HepG2 (cell line): ENCODE results near the gene THSD8. TPM values are rescaled to one million over a fixed set of nuclear protein-coding genes. Genes with fewer than 3 reads are reported as not detected.
A peak's percentile ranks its signal among the peaks of the same experiment; 100 is the strongest.

ENCODE experiments used
- DR1 ChIP-seq: sonication (generic); formaldehyde crosslinking; IDR thresholded peaks from 2 replicates; pipeline ENCODE4 v1.8.0; 2021; ENCODE audit warnings: mild to moderate bottlenecking, missing genetic modification reagents, inconsistent platforms
- EHMT2 ChIP-seq: fragments of 200-600 bp; sonication (generic); IDR thresholded peaks from 2 replicates; pipeline ENCODE4 v1.7.0; 2017; ENCODE audit warnings: antibody characterized with exemption, low read depth, low read length, borderline replicate concordance
- FOXP1 ChIP-seq, 2 experiments: fragments of 450-650 bp in 1 of 2; IDR thresholded peaks; 2 replicates each; pipeline ENCODE4 v1.6.1; 2017 to 2018; ENCODE audit warnings: antibody characterized with exemption in 1 of 2
- HIC2 ChIP-seq: sonication (generic); formaldehyde crosslinking; IDR thresholded peaks from 2 replicates; pipeline ENCODE4 v1.9.0; 2022; ENCODE audit warnings: low read depth, missing genetic modification reagents
- MLLT10 ChIP-seq: sonication (generic); formaldehyde crosslinking; IDR thresholded peaks from 2 replicates; pipeline ENCODE4 v1.4.0; 2020; ENCODE audit warnings: missing genetic modification reagents
- MYPOP ChIP-seq: sonication (generic); formaldehyde crosslinking; IDR thresholded peaks from 2 replicates; pipeline ENCODE4 v1.8.1; 2023; ENCODE audit warnings: mild to moderate bottlenecking, moderate library complexity, missing genetic modification reagents
- NFE2L1 ChIP-seq: sonication (generic); formaldehyde crosslinking; IDR thresholded peaks from 2 replicates; pipeline ENCODE4 v1.4.0; 2020; ENCODE audit warnings: missing genetic modification reagents, mild to moderate bottlenecking, borderline replicate concordance
- RAD21 ChIP-seq: fragments of 450-650 bp; formaldehyde crosslinking; IDR thresholded peaks from 2 replicates; pipeline ENCODE4 v1.5.0; 2020; ENCODE audit warnings: mild to moderate bottlenecking
- SMAD1 ChIP-seq: sonication (generic); formaldehyde crosslinking; IDR thresholded peaks from 2 replicates; pipeline ENCODE4 v1.4.0; 2020; ENCODE audit warnings: missing genetic modification reagents, low read depth, mild to moderate bottlenecking, borderline replicate concordance
- SNAPC2 ChIP-seq: sonication (generic); formaldehyde crosslinking; IDR thresholded peaks from 2 replicates; pipeline ENCODE4 v1.8.1; 2022; ENCODE audit warnings: mild to moderate bottlenecking, missing genetic modification reagents
- ZBTB34 ChIP-seq: sonication (generic); formaldehyde crosslinking; IDR thresholded peaks from 2 replicates; pipeline ENCODE4 v1.8.0; 2022; ENCODE audit warnings: mild to moderate bottlenecking, missing genetic modification reagents
- ZNF441 ChIP-seq: sonication (generic); formaldehyde crosslinking; IDR thresholded peaks from 2 replicates; pipeline ENCODE4 v1.7.0; 2021; ENCODE audit warnings: missing genetic modification reagents, borderline replicate concordance
- ZNF674 ChIP-seq: sonication (generic); formaldehyde crosslinking; IDR thresholded peaks from 2 replicates; pipeline ENCODE4 v1.5.0; 2020; ENCODE audit warnings: low read depth, mild to moderate bottlenecking, missing genetic modification reagents
- ZNF746 ChIP-seq: sonication (generic); formaldehyde crosslinking; IDR thresholded peaks from 2 replicates; pipeline ENCODE4 v1.8.0; 2022; ENCODE audit warnings: mild to moderate bottlenecking, missing genetic modification reagents
- ZSCAN21 ChIP-seq: sonication (generic); formaldehyde crosslinking; IDR thresholded peaks from 2 replicates; pipeline ENCODE4 v1.8.0; 2022; ENCODE audit warnings: mild to moderate bottlenecking, missing genetic modification reagents, moderate library complexity, borderline replicate concordance
- polyA plus RNA-seq, 8 experiments: library from polyadenylated mRNA; depleted of rRNA in 3 of 8; stranded (reverse) in 7 of 8; unstranded in 1 of 8; fragments of >200 nt; fragmentation: Illumina TruSeq in 4 of 8; extraction: Trizol in 4 of 8; gene quantifications; 2 replicates each; pipeline versions ENCODE4 v1.2.1 to v1.2.3, GENCODE V29; 2011 to 2016; ENCODE audit warnings: low read depth in 4 of 8, missing spikeins in 1 of 8, mixed read lengths in 1 of 8; ENCODE audit not compliant: insufficient read depth in 1 of 8
- total RNA-seq, 5 experiments: library from RNA; depleted of rRNA; stranded (reverse); fragments of >200 nt; fragmentation: Illumina TruSeq; extraction: Trizol; gene quantifications; 2 replicates each; pipeline ENCODE4 v1.2.3, GENCODE V29; 2016; ENCODE audit warnings: low read depth in 1 of 5
- TF ChIP-seq, protein P1 (sequence below): sonication (generic); formaldehyde crosslinking; IDR thresholded peaks from 2 replicates; pipeline ENCODE4 v1.5.0; 2020; ENCODE audit warnings: missing genetic modification reagents
- TF ChIP-seq, protein P2 (sequence below): sonication (generic); formaldehyde crosslinking; conservative IDR thresholded peaks from 2 replicates; pipeline ENCODE4 v1.4.0; 2020; ENCODE audit warnings: missing genetic modification reagents
- TF ChIP-seq, protein P3 (sequence below), 2 experiments: sonication (generic) in 1 of 2; formaldehyde crosslinking in 1 of 2; IDR thresholded peaks; 2 replicates each; pipeline versions ENCODE4 v1.4.0 to v1.6.1; 2018 to 2020; ENCODE audit warnings: missing genetic modification reagents in 2 of 2, borderline replicate concordance in 1 of 2, low read depth in 1 of 2, mild to moderate bottlenecking in 1 of 2, missing biosample characterization in 1 of 2

The THSD8 gene
- total and polyA plus RNA-seq, 2 of the 13 experiments (the other 11 are each of a cell fraction or from before 2014, with no cell fraction given) = 4.8 to 14.9 TPM

DNA sequence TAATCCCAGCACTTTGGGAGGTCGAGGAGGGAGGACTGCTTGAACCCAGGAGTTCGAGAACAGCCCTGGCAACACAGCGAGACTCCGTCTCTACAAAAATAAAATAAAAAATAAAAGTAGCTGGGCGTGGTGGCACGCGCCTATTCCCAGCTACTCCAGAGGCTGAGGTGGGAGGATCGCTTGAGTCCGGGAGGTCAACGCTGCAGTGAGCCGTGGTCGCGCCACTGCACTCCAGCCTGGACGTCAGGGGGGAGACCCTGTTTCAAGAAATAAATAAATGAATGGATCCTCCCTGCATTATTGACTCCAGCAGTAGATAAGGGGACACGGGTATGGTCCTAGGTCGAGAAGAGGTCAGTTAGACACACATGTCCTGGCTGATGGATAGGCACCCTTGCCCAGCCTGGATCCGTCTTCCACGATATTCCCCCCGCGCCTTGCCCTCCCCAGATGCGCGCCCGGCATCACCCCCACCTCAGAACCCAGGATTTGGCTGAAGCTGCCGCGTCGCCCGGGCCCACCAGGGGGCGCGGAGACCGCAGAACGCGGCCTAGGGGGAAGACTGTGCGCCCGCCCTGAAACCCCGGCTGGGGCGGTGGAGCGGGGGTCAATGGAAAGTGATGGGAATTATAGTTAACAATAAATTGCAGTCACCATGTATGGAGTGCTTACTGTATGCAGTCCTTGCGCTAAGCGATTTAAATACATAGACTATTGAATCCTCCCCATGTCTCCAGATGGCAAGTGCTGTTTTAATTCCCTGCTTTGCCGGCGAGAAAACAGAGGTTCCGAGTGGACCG is 24.5 kb upstream of the THSD8 start (continued):
- no peak for TF ChIP-seq SMAD1 (CRISPR knock-in tag)
- TF ChIP-seq, protein P1, sequence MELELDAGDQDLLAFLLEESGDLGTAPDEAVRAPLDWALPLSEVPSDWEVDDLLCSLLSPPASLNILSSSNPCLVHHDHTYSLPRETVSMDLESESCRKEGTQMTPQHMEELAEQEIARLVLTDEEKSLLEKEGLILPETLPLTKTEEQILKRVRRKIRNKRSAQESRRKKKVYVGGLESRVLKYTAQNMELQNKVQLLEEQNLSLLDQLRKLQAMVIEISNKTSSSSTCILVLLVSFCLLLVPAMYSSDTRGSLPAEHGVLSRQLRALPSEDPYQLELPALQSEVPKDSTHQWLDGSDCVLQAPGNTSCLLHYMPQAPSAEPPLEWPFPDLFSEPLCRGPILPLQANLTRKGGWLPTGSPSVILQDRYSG (CRISPR knock-in tag) = no peak
- TF ChIP-seq ZBTB34 (CRISPR knock-in tag) = no peak
- no peak for TF ChIP-seq MLLT10 (CRISPR knock-in tag)
- no peak for TF ChIP-seq HIC2
- TF ChIP-seq DR1 (CRISPR knock-in tag) = no peak
- TF ChIP-seq MYPOP = peak; percentile 64; the same call in 1 of the 2 replicates
- TF ChIP-seq ZNF674 (CRISPR knock-in tag) = no peak
- no peak for TF ChIP-seq ZNF441 (CRISPR knock-in tag)
- TF ChIP-seq ZSCAN21 (CRISPR knock-in tag) = no peak
- TF ChIP-seq EHMT2 = no peak
- TF ChIP-seq NFE2L1 (CRISPR knock-in tag) = no peak
- peak; percentile 89 for TF ChIP-seq RAD21 (CRISPR knock-in tag)
- no peak for TF ChIP-seq FOXP1 (IDR thresholded peaks at IDR 0.05)
- TF ChIP-seq FOXP1 (CRISPR knock-in tag; IDR thresholded peaks at IDR 0.05) = no peak
- TF ChIP-seq SNAPC2 (CRISPR knock-in tag) = peak; percentile 65; the same call in 1 of the 2 replicates
- no peak for TF ChIP-seq ZNF746
- TF ChIP-seq, protein P2, sequence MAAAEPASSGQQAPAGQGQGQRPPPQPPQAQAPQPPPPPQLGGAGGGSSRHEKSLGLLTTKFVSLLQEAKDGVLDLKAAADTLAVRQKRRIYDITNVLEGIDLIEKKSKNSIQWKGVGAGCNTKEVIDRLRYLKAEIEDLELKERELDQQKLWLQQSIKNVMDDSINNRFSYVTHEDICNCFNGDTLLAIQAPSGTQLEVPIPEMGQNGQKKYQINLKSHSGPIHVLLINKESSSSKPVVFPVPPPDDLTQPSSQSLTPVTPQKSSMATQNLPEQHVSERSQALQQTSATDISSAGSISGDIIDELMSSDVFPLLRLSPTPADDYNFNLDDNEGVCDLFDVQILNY (CRISPR knock-in tag) = no peak
- TF ChIP-seq, protein P3, sequence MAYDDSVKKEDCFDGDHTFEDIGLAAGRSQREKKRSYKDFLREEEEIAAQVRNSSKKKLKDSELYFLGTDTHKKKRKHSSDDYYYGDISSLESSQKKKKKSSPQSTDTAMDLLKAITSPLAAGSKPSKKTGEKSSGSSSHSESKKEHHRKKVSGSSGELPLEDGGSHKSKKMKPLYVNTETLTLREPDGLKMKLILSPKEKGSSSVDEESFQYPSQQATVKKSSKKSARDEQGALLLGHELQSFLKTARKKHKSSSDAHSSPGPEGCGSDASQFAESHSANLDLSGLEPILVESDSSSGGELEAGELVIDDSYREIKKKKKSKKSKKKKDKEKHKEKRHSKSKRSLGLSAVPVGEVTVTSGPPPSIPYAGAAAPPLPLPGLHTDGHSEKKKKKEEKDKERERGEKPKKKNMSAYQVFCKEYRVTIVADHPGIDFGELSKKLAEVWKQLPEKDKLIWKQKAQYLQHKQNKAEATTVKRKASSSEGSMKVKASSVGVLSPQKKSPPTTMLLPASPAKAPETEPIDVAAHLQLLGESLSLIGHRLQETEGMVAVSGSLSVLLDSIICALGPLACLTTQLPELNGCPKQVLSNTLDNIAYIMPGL (CRISPR knock-in tag; IDR thresholded peaks at IDR 0.05; ENCODE audit: borderline replicate concordance in 1 of 2, low read depth in 1 of 2) = peak; percentile 72 to 92
